ENCODE results near the gene GPD1. TPM values are rescaled to one million over a fixed set of nuclear protein-coding genes. Genes with fewer than 3 reads are reported as not detected.
A peak's percentile ranks its signal among the peaks of the same experiment; 100 is the strongest.

The GPD1 gene
- total and polyA plus RNA-seq, 10 of the 15 experiments (the other 5 are each of a cell fraction or from before 2014, with no cell fraction given), result 0.04 to 0.61 (median 0.26) TPM; not detected in 1

GRCh38 chr12:50057000-50057841 lies 46.6 kb upstream of the GPD1 start, which contains the start of gene ASIC1:
Gene ASIC1, plus strand, starts transcription at chr12:50057596. Its CDS starts 1,171 bp downstream, at chr12:50058767.
- no peaks in the 10 kb centered on the region for H4K20me1 ChIP-seq (ENCODE audit: control insufficient read depth, insufficient read depth)
- in situ Hi-C loops (cut with MboI), result no loop called here
- intact Hi-C loops (cut with micrococcal nuclease; ENCODE audit: unreplicated experiment), result loop anchor here (1.0 to 10.0 kb wide), 3 partner anchors 18 to 192 kb away; no protein-coding TSS in a partner anchor
- RAD21 ChIA-PET (ENCODE audit: unreplicated experiment), result interaction anchor here (0.9 to 4.1 kb wide), 2 partner anchors 49 to 90 kb away, joined by 3 to 31 read pairs; no protein-coding TSS in a partner anchor
- no peak within 1 kb of the TSS for H3K27ac ChIP-seq (ENCODE audit: control insufficient read depth, insufficient read depth)
- H3K4me3 ChIP-seq, result peak within 1 kb of the TSS; percentile 82
- TF ChIP-seq KAT2A (conservative IDR thresholded peaks at IDR 0.05; ENCODE audit: control insufficient read depth, low read depth, low read length) (no peak), HDAC6 (IDR thresholded peaks at IDR 0.05; ENCODE audit: unreplicated experiment) (peak; percentile 58), PAX5 (IDR thresholded peaks at IDR 0.05; ENCODE audit: borderline replicate concordance, low read depth, low read length) (peak; percentile 49; the same call in 1 of the 2 replicates), IKZF1 (conservative IDR thresholded peaks at IDR 0.05) (0 out of 2 replicates have a peak, but pooled peaks have one; percentile 25), ZNF217 (IDR thresholded peaks at IDR 0.05) (no peak)
- TF ChIP-seq, protein P1, sequence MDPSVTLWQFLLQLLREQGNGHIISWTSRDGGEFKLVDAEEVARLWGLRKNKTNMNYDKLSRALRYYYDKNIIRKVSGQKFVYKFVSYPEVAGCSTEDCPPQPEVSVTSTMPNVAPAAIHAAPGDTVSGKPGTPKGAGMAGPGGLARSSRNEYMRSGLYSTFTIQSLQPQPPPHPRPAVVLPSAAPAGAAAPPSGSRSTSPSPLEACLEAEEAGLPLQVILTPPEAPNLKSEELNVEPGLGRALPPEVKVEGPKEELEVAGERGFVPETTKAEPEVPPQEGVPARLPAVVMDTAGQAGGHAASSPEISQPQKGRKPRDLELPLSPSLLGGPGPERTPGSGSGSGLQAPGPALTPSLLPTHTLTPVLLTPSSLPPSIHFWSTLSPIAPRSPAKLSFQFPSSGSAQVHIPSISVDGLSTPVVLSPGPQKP (IDR thresholded peaks at IDR 0.05; ENCODE audit: low read depth, low read length), result no peak
- CTCF ChIA-PET, result interaction anchor here (1.0 to 5.0 kb wide), 11 partner anchors 9 to 93 kb away, joined by 3 to 73 read pairs (median 6); no protein-coding TSS in a partner anchor
- H3K4me2 ChIP-seq (ENCODE audit: control insufficient read depth, insufficient read depth), result peak within 1 kb of the TSS; percentile 86
- peak within 1 kb of the TSS; percentile 37 for H2AFZ ChIP-seq (ENCODE audit: control insufficient read depth, low read depth, low read length)
- POLR2A ChIA-PET, result no interaction called here
- no TSS peak for BruUV-seq (replicated peaks)
- H3K36me3 ChIP-seq (ENCODE audit: control insufficient read depth in 2 of 2, insufficient read depth in 2 of 2, low read length in 1 of 2), result no peaks in the 10 kb centered on the region
- peaks cover 10 to 17% of the 10 kb centered on the region in 2 experiments; a peak in 3 of 4 replicates for H3K27me3 ChIP-seq (replicated peaks in 1 of 2; ENCODE audit: control insufficient read depth in 2 of 2, insufficient read depth in 2 of 2, low read length in 1 of 2)
- H3K9ac ChIP-seq (ENCODE audit: control insufficient read depth, insufficient read depth, low read length), result no peak within 1 kb of the TSS; the same call in 1 of the 2 replicates
- SMC1A ChIA-PET (ENCODE audit: uncharacterized antibody, unreplicated experiment), result interaction anchor here (1.0 to 3.3 kb wide), 4 partner anchors 18 to 91 kb away, joined by 3 to 25 read pairs (median 10); no protein-coding TSS in a partner anchor
- DNase-seq (ENCODE audit: low read depth, low spot score) (no peak), FAIRE-seq (no peak), ATAC-seq (peak; percentile 70)
- no peaks in the 10 kb centered on the region for H3K79me2 ChIP-seq (ENCODE audit: control insufficient read depth, insufficient read depth, low read length)
- H3K9me3 ChIP-seq (replicated peaks; ENCODE audit: control insufficient read depth, insufficient read depth, low read length), result no peaks in the 10 kb centered on the region
- H3K4me1 ChIP-seq (ENCODE audit: control insufficient read depth, insufficient read depth, low read length), result 0 out of 2 replicates have a peak, but pooled peaks cover 4% of the 10 kb centered on the region
- under 1% methylated on average over 54 of the region's 88 CpGs for WGBS (ENCODE audit: insufficient coverage, insufficient replicate concordance, low lambda C conversion rate, missing lambda C conversion rate)

Data from GM12878 (cell line).